GM12864 (cell line): ENCODE results near the gene CINP.

Source experiments
- DNase-seq: peaks from one replicate; pipeline ENCODE4 v3.0.0-alpha.2; 2011; ENCODE audit warnings: low read depth
- H3K4me3 ChIP-seq: 2 replicates; pipeline ENCODE4 v1.5.1; 2011; ENCODE audit warnings: mild to moderate bottlenecking, low read depth, low read length, control low read depth
- CTCF ChIP-seq: IDR thresholded peaks from 2 replicates; pipeline ENCODE4 v1.5.1; 2011; ENCODE audit warnings: low read depth, mild to moderate bottlenecking, moderate library complexity, low read length, control low read depth, inconsistent platforms; ENCODE audit errors: missing control alignments

Gene CINP

GRCh38 chr14:102318781-102319276, 43.9 kb downstream of the CINP start:
- TF ChIP-seq CTCF: no peak
- H3K4me3 ChIP-seq: peak overlapping the region; percentile 81
- no peak for DNase-seq

- TF ChIP-seq CTCF: peak; percentile 37
- peak overlapping the region; percentile 52 for H3K4me3 ChIP-seq
- DNase-seq: no peak
Observed at GRCh38 chr14:102317564-102318248, 45.0 kb downstream of the CINP start.

GRCh38 chr14:102316743-102317563, 45.7 kb downstream of the CINP start:
- peak; percentile 75 for DNase-seq
- H3K4me3 ChIP-seq: peak overlapping the region; percentile 60
- peak; percentile 74 for TF ChIP-seq CTCF

- no peak for TF ChIP-seq CTCF
- DNase-seq: no peak
- H3K4me3 ChIP-seq: peak overlapping the region; percentile 60
Observed at GRCh38 chr14:102316338-102316742, 46.4 kb downstream of the CINP start.

- TF ChIP-seq CTCF: no peak
- no peak for DNase-seq
- H3K4me3 ChIP-seq: no peak overlapping the region
Observed at GRCh38 chr14:102315121-102315520, 47.6 kb downstream of the CINP start.

GRCh38 chr14:102314242-102315011, 48.3 kb downstream of the CINP start:
- peak; percentile 96 for TF ChIP-seq CTCF
- DNase-seq: no peak
- peak overlapping the region; percentile 55 for H3K4me3 ChIP-seq
